Neural cell (in vitro differentiated cells): ENCODE data around the gene HUNK. TPM values are rescaled to one million over a fixed set of nuclear protein-coding genes. Genes with fewer than 3 reads are reported as not detected.

Experiments used
- H2AFZ ChIP-seq: fragments of 200-600, 300-800 bp; sonication (generic), shearing (Covaris generic); 2 replicates; pipeline ENCODE4 v1.6.0; 2014; ENCODE audit warnings: low read depth, mild to moderate bottlenecking, antibody characterized with exemption, low read length, moderate library complexity
- H3F3A ChIP-seq: fragments of 200-600 bp; shearing (Covaris generic); 2 replicates; pipeline ENCODE4 v1.6.1; 2016; ENCODE audit warnings: mild to moderate bottlenecking, moderate library complexity, mixed read lengths, antibody characterized with exemption, low read length; ENCODE audit not compliant: insufficient read depth, poor library complexity, severe bottlenecking
- H3K27ac ChIP-seq: fragments of 200-600, 300-800 bp; sonication (generic), shearing (Covaris generic); 2 replicates; pipeline ENCODE4 v1.5.1; 2014; ENCODE audit warnings: mild to moderate bottlenecking, low read length, moderate library complexity
- H3K27me3 ChIP-seq: fragments of 300-800, 200-600 bp; sonication (generic), shearing (Covaris generic); 2 replicates; pipeline ENCODE4 v1.6.0; 2014; ENCODE audit warnings: mild to moderate bottlenecking, low read depth, low read length, moderate library complexity; ENCODE audit not compliant: insufficient read depth
- H3K36me3 ChIP-seq: fragments of 300-800, 200-600 bp; sonication (generic), shearing (Covaris generic); 2 replicates; pipeline ENCODE4 v1.5.1; 2014; ENCODE audit warnings: mild to moderate bottlenecking, antibody characterized with exemption, low read length, moderate library complexity; ENCODE audit not compliant: insufficient read depth
- H3K4me2 ChIP-seq: fragments of 300-800, 200-600 bp; sonication (generic), shearing (Covaris generic); 2 replicates; pipeline ENCODE4 v1.6.0; 2014; ENCODE audit warnings: mild to moderate bottlenecking, low read length
- H3K4me3 ChIP-seq: fragments of 300-800, 200-600 bp; sonication (generic), shearing (Covaris generic); 2 replicates; pipeline ENCODE4 v1.5.1; 2014; ENCODE audit warnings: mild to moderate bottlenecking, low read length, moderate library complexity
- H3K79me2 ChIP-seq: fragments of 200-600 bp; shearing (Covaris generic); replicated peaks from 2 replicates; pipeline ENCODE4 v1.6.0; 2014; ENCODE audit warnings: mild to moderate bottlenecking, low read length, moderate library complexity; ENCODE audit not compliant: insufficient read depth
- H3K9ac ChIP-seq: fragments of 300-800, 200-600 bp; sonication (generic), shearing (Covaris generic); 2 replicates; pipeline ENCODE4 v1.6.1; 2016; ENCODE audit warnings: mild to moderate bottlenecking, low read length, mixed read lengths
- H3K9me2 ChIP-seq: fragments of 200-600 bp; shearing (Covaris generic); 2 replicates; pipeline ENCODE4 v1.6.1; 2016; ENCODE audit warnings: mild to moderate bottlenecking, low read length, mixed read lengths; ENCODE audit not compliant: insufficient read depth
- H3K9me3 ChIP-seq: fragments of 200-600, 300-800 bp; sonication (generic), shearing (Covaris generic); 2 replicates; pipeline ENCODE4 v1.6.1; 2016; ENCODE audit warnings: mild to moderate bottlenecking, mixed run types, low read length, moderate library complexity, mixed read lengths
- H4K20me1 ChIP-seq: fragments of 200-600 bp; shearing (Covaris generic); 2 replicates; pipeline ENCODE4 v1.6.1; 2016; ENCODE audit warnings: mild to moderate bottlenecking, mixed run types; ENCODE audit not compliant: insufficient read depth
- EP300 ChIP-seq: fragments of 450-650 bp; conservative IDR thresholded peaks from 2 replicates; pipeline ENCODE4 v1.6.1; 2014; ENCODE audit warnings: antibody characterized with exemption, mild to moderate bottlenecking, moderate library complexity; ENCODE audit not compliant: poor library complexity, severe bottlenecking
- EZH2 ChIP-seq: fragments of 200-600, 300-800 bp; shearing (Covaris generic), sonication (generic); IDR thresholded peaks from 2 replicates; pipeline ENCODE4 v1.6.1; 2014; ENCODE audit warnings: antibody characterized with exemption, low read length, borderline replicate concordance, mild to moderate bottlenecking; ENCODE audit not compliant: insufficient read depth, poor library complexity, severe bottlenecking
- MXI1 ChIP-seq: fragments of 450-650 bp; conservative IDR thresholded peaks from 2 replicates; pipeline ENCODE4 v1.6.1; 2014; ENCODE audit warnings: antibody characterized with exemption, mild to moderate bottlenecking; ENCODE audit not compliant: poor library complexity, severe bottlenecking
- POLR2AphosphoS5 ChIP-seq: IDR thresholded peaks from 2 replicates; pipeline ENCODE4 v1.6.1; 2012
- RAD21 ChIP-seq: fragments of 450-650 bp; conservative IDR thresholded peaks from 2 replicates; pipeline ENCODE4 v1.6.1; 2014; ENCODE audit warnings: antibody characterized with exemption, mild to moderate bottlenecking, moderate library complexity
- REST ChIP-seq: IDR thresholded peaks from 2 replicates; pipeline ENCODE4 v1.6.1; 2012; ENCODE audit warnings: borderline replicate concordance
- SMC3 ChIP-seq: fragments of 450-650 bp; conservative IDR thresholded peaks from 2 replicates; pipeline ENCODE4 v1.6.1; 2014; ENCODE audit warnings: antibody characterized with exemption, mild to moderate bottlenecking, moderate library complexity; ENCODE audit not compliant: poor library complexity
- TAF1 ChIP-seq: IDR thresholded peaks from 2 replicates; pipeline ENCODE4 v1.6.1; 2012; ENCODE audit warnings: low read depth
- polyA plus RNA-seq: library from polyadenylated mRNA; depleted of rRNA; stranded (reverse); fragments of >200 nt; gene quantifications from 2 replicates; pipeline ENCODE4 v1.2.3, GENCODE V29; 2014
- TF ChIP-seq, protein P1 (sequence below): fragments of 450-650 bp; IDR thresholded peaks from 2 replicates; pipeline ENCODE4 v1.5.1; 2014; ENCODE audit warnings: antibody characterized with exemption, mild to moderate bottlenecking, moderate library complexity; ENCODE audit not compliant: poor library complexity, severe bottlenecking

HUNK gene
- polyA plus RNA-seq, 1 donor from 2014 or later = 9.3 TPM

- H3K4me3 ChIP-seq = no peak overlapping the region
These were observed 14.6 kb downstream of the HUNK start for GRCh38 chr21:31887391-31887841.

GRCh38 chr21:31888936-31889371, 16.1 kb downstream of the HUNK start:
- H3K9me3 ChIP-seq = no peaks in the 10 kb centered on the region
- no peak overlapping the region for H2AFZ ChIP-seq
- no peak overlapping the region for H3K27ac ChIP-seq
- TF ChIP-seq TAF1 (no peak), EZH2 (no peak), SMC3 (no peak), RAD21 (no peak), REST (no peak), MXI1 (no peak), POLR2AphosphoS5 (no peak), EP300 (no peak)
- TF ChIP-seq, protein P1, sequence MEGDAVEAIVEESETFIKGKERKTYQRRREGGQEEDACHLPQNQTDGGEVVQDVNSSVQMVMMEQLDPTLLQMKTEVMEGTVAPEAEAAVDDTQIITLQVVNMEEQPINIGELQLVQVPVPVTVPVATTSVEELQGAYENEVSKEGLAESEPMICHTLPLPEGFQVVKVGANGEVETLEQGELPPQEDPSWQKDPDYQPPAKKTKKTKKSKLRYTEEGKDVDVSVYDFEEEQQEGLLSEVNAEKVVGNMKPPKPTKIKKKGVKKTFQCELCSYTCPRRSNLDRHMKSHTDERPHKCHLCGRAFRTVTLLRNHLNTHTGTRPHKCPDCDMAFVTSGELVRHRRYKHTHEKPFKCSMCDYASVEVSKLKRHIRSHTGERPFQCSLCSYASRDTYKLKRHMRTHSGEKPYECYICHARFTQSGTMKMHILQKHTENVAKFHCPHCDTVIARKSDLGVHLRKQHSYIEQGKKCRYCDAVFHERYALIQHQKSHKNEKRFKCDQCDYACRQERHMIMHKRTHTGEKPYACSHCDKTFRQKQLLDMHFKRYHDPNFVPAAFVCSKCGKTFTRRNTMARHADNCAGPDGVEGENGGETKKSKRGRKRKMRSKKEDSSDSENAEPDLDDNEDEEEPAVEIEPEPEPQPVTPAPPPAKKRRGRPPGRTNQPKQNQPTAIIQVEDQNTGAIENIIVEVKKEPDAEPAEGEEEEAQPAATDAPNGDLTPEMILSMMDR = no peak
- no peaks in the 10 kb centered on the region for H3F3A ChIP-seq
- H3K9me2 ChIP-seq = no peaks in the 10 kb centered on the region
- H3K4me3 ChIP-seq = no peak overlapping the region
- no peaks in the 10 kb centered on the region for H4K20me1 ChIP-seq
- H3K9ac ChIP-seq = no peak overlapping the region
- no peaks in the 10 kb centered on the region for H3K36me3 ChIP-seq
- no peak overlapping the region for H3K4me2 ChIP-seq
- H3K79me2 ChIP-seq = peaks cover 2% of the 10 kb centered on the region
- H3K27me3 ChIP-seq = no peaks in the 10 kb centered on the region

More at GRCh38 chr21:31887391-31887841, 14.6 kb downstream of the HUNK start:
- H3K4me2 ChIP-seq = no peak overlapping the region
- H2AFZ ChIP-seq = no peak overlapping the region
- H3K79me2 ChIP-seq = peaks cover 17% of the 10 kb centered on the region
- no peak overlapping the region for H3K27ac ChIP-seq
- TF ChIP-seq, protein P1 = no peak
- H3F3A ChIP-seq = no peaks in the 10 kb centered on the region
- H3K36me3 ChIP-seq = no peaks in the 10 kb centered on the region
- H3K27me3 ChIP-seq = no peaks in the 10 kb centered on the region
- no peak overlapping the region for H3K9ac ChIP-seq
- no peaks in the 10 kb centered on the region for H3K9me2 ChIP-seq
- H4K20me1 ChIP-seq = no peaks in the 10 kb centered on the region
- H3K9me3 ChIP-seq = no peaks in the 10 kb centered on the region
